Measurements from ENCODE around the gene MRPS21. TPM values are rescaled to one million over a fixed set of nuclear protein-coding genes. Genes with fewer than 3 reads are reported as not detected.

Gene MRPS21
- total RNA-seq, 1 donor from 2014 or later, result 48.0 TPM

Other genes with a start within 250 kb of the MRPS21 start
- gene VPS45, start 226.1 kb upstream of the MRPS21 start, total RNA-seq, result 35.5 TPM
- gene PLEKHO1, start 143.9 kb upstream of the MRPS21 start, total RNA-seq, result 33.1 TPM
- 17.9 TPM for gene ANP32E, start 57.7 kb upstream of the MRPS21 start, total RNA-seq
- not detected for gene CA14, start 36.1 kb upstream of the MRPS21 start, total RNA-seq
- gene APH1A, start 24.8 kb upstream of the MRPS21 start, total RNA-seq, result 89.2 TPM
- gene C1orf54, start 21.1 kb upstream of the MRPS21 start, total RNA-seq, result 14.4 TPM
- gene CIART, start 11.3 kb upstream of the MRPS21 start, total RNA-seq, result 3.5 TPM
- gene PRPF3, start 27.7 kb downstream of the MRPS21 start, total RNA-seq, result 52.1 TPM
- 21.7 TPM for gene RPRD2, start 70.3 kb downstream of the MRPS21 start, total RNA-seq
- 14.0 TPM for gene TARS2, start 193.6 kb downstream of the MRPS21 start, total RNA-seq
- gene ECM1, start 214.2 kb downstream of the MRPS21 start, total RNA-seq, result 33.1 TPM
- not detected for gene FALEC, start 221.9 kb downstream of the MRPS21 start, total RNA-seq